SK-N-MC (cell line): ENCODE data around the gene ADD1.

Experiments used
- EZH2 ChIP-seq: fragments of 200-600 bp; sonication (generic); IDR thresholded peaks from one replicate; pipeline ENCODE4 v1.6.1; 2017; ENCODE audit warnings: antibody characterized with exemption
- FOXP2 ChIP-seq: optimal IDR thresholded peaks from 2 replicates; pipeline ENCODE3; 2011; ENCODE audit warnings: mild to moderate bottlenecking, moderate library complexity; ENCODE audit not compliant: insufficient read depth; ENCODE audit errors: extremely low read length, control extremely low read depth
- POLR2AphosphoS5 ChIP-seq: IDR thresholded peaks from 2 replicates; pipeline ENCODE4 v1.6.1; 2012; ENCODE audit warnings: mild to moderate bottlenecking, low read depth, low read length, borderline replicate concordance

DNA sequence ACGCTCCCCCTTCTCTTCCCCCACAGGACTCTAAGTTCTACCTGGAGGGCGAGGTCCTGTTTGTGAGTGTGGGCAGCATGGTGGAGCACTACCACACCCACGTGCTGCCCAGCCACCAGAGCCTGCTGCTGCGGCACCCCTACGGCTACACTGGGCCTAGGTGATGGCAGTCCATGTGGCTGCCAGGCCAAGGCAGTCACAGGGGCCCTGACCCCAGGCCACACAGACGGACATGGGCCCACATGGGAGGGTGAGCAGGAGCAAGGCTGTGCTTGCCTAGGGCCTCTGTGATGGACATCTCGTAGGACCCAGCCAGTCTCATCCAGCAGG lies 10.0 kb upstream of the ADD1 start:
- no peak for TF ChIP-seq EZH2
- no peak for TF ChIP-seq POLR2AphosphoS5
- TF ChIP-seq FOXP2: no peak
